ENCODE results near the gene NINL.

DNA sequence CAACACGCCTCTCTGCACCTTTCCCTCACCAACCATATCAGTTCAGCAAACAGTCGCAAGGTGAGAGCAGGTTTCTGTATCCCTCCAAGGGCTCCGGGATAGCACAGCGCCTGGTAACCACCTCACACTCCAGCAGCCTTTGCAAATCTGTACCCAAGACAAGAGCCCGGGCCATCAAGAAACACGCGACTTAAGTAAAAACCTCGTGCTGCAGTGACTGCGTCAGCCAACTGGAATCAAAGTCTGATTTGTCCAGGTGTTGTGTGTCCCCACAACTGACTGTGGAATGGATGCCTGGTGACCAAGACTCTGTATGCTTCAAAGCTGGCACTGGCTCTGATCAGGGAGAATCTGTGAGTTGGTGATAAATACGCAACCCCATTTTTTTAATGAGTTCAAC, 74.1 kb downstream of the NINL start:
- TF ChIP-seq BHLHE40 (IDR thresholded peaks at IDR 0.05; ENCODE audit: low read depth, low read length) (no peak), ELK1 (IDR thresholded peaks at IDR 0.05; ENCODE audit: borderline replicate concordance, low read depth, low read length) (no peak), FOS (IDR thresholded peaks at IDR 0.05; ENCODE audit: low read depth, low read length) (no peak), POLR2A (IDR thresholded peaks at IDR 0.05; ENCODE audit: low read depth, low read length) (no peak), RAD21 (IDR thresholded peaks at IDR 0.05; ENCODE audit: low read length) (no peak), RFX5 (IDR thresholded peaks at IDR 0.05; ENCODE audit: low read depth, low read length) (no peak), CHD1 (IDR thresholded peaks at IDR 0.05; ENCODE audit: low read depth, low read length) (no peak), USF2 (IDR thresholded peaks at IDR 0.05; ENCODE audit: low read depth, low read length) (no peak), MXI1 (IDR thresholded peaks at IDR 0.05; ENCODE audit: borderline replicate concordance, low read depth, low read length) (no peak), MAFK (IDR thresholded peaks at IDR 0.05; ENCODE audit: low read depth, low read length) (no peak), SMC3 (IDR thresholded peaks at IDR 0.05; ENCODE audit: low read depth, low read length) (no peak)
- TF ChIP-seq, protein P1, sequence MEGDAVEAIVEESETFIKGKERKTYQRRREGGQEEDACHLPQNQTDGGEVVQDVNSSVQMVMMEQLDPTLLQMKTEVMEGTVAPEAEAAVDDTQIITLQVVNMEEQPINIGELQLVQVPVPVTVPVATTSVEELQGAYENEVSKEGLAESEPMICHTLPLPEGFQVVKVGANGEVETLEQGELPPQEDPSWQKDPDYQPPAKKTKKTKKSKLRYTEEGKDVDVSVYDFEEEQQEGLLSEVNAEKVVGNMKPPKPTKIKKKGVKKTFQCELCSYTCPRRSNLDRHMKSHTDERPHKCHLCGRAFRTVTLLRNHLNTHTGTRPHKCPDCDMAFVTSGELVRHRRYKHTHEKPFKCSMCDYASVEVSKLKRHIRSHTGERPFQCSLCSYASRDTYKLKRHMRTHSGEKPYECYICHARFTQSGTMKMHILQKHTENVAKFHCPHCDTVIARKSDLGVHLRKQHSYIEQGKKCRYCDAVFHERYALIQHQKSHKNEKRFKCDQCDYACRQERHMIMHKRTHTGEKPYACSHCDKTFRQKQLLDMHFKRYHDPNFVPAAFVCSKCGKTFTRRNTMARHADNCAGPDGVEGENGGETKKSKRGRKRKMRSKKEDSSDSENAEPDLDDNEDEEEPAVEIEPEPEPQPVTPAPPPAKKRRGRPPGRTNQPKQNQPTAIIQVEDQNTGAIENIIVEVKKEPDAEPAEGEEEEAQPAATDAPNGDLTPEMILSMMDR (conservative IDR thresholded peaks at IDR 0.05; ENCODE audit: low read depth, low read length): no peak
